ENCODE data around the gene SLC5A3.

GRCh38 chr21:34072145-34073031 is 990 bp upstream of the SLC5A3 start:
- no peak for TF ChIP-seq EP300 (IDR thresholded peaks at IDR 0.05)
- no peak for TF ChIP-seq CTCF (IDR thresholded peaks at IDR 0.05)
- TF ChIP-seq POLR2A (IDR thresholded peaks at IDR 0.05): no peak

Measured in gastroesophageal sphincter (tissue), 3 donors.